Measurements from ENCODE around the gene INPP5B. TPM values are rescaled to one million over a fixed set of nuclear protein-coding genes. Genes with fewer than 3 reads are reported as not detected.

Gene INPP5B
- total and polyA plus RNA-seq, 12 donors = 10.4 to 32.3 (median 20.9) TPM

DNA sequence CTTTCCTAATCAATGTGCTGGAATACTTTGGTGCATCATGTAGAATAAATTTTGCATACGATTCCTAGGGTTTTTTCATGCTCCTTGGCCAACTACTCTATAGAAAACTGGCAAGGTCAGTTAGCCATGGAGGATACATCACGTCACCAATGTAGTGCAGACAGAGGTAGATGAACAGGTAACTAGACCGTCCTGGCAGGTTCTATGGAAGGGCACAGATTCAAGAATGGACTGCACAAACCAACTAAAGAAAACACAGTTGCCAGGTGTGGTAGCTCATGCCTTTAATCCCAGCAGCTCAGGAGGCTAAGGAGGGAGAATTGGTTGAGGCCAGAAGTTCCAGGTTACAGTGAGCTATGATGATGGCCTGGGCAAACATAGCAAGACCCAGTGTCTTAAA is 97.4 kb downstream of the INPP5B start:
- Histone ChIP-seq H3K27me3 (no peaks in the 10 kb centered on the region), H3K4me1 (replicated peaks in 1 of 2) (peaks cover 3 to 60% of the 10 kb centered on the region in 2 donors), H3K4me3 (no peak overlapping the region), H3K9me3 (replicated peaks in 1 of 3) (no peaks in the 10 kb centered on the region), H3K27ac (no peak overlapping the region), H3K36me3 (replicated peaks in 1 of 2) (no peaks in the 10 kb centered on the region)
- DNase-seq = no peak
- intact Hi-C loops (cut with DNase I) = no loop called here
- no peak for TF ChIP-seq POLR2A (IDR thresholded peaks at IDR 0.05)
- TF ChIP-seq, protein P1, sequence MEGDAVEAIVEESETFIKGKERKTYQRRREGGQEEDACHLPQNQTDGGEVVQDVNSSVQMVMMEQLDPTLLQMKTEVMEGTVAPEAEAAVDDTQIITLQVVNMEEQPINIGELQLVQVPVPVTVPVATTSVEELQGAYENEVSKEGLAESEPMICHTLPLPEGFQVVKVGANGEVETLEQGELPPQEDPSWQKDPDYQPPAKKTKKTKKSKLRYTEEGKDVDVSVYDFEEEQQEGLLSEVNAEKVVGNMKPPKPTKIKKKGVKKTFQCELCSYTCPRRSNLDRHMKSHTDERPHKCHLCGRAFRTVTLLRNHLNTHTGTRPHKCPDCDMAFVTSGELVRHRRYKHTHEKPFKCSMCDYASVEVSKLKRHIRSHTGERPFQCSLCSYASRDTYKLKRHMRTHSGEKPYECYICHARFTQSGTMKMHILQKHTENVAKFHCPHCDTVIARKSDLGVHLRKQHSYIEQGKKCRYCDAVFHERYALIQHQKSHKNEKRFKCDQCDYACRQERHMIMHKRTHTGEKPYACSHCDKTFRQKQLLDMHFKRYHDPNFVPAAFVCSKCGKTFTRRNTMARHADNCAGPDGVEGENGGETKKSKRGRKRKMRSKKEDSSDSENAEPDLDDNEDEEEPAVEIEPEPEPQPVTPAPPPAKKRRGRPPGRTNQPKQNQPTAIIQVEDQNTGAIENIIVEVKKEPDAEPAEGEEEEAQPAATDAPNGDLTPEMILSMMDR (IDR thresholded peaks at IDR 0.05) = no peak
- 81 to 97% (median 93%) methylated on average over 3 of the region's 3 CpGs for WGBS, 4 donors

DNA sequence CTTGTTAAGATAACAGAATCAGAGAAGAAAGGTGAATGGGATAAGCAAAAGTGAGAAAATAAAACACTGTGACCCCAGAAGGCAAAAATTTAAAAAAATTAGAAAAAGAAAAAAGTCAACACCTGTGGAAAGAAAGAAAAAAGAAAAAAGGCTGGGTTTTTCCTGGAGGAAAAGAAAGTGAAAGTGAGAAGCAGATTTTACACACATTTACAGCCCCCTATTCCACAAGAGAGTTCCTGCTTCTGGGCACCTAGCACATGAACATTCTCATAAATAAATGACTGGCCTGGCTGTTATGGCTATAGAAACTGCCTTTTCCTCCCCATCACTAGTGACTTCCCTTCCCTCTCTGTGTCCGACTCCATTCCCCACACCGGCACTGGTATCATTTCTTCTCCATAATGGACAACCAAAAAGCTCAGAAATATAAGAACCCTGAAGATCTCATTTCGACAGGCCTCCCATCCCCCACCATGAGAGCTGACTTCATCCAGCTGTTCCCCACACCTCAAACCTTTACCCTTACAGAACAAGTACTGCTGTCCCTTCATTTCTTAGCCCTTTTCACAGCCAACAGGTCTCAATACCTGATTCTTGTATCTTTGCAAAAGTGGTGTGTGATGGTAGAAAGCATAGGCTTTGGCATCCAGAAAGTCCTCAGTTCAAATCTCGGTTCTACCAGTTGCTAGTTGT is 100.1 kb downstream of the INPP5B start:
- H3K4me3 ChIP-seq = no peak overlapping the region
- no peaks in the 10 kb centered on the region for H3K9me3 ChIP-seq (replicated peaks in 1 of 3)
- no peaks in the 10 kb centered on the region for H3K27me3 ChIP-seq
- H3K4me1 ChIP-seq (replicated peaks in 1 of 2) = peaks cover 3 to 44% of the 10 kb centered on the region in 2 donors
- no peak for DNase-seq
- TF ChIP-seq, protein P1 (IDR thresholded peaks at IDR 0.05) = no peak
- TF ChIP-seq POLR2A (IDR thresholded peaks at IDR 0.05) = no peak
- no peaks in the 10 kb centered on the region for H3K36me3 ChIP-seq (replicated peaks in 1 of 2)
- WGBS, 4 donors = 78 to 90% (median 82%) methylated on average over 4 of the region's 4 CpGs
- intact Hi-C loops (cut with DNase I) = no loop called here
- no peak overlapping the region for H3K27ac ChIP-seq

DNA sequence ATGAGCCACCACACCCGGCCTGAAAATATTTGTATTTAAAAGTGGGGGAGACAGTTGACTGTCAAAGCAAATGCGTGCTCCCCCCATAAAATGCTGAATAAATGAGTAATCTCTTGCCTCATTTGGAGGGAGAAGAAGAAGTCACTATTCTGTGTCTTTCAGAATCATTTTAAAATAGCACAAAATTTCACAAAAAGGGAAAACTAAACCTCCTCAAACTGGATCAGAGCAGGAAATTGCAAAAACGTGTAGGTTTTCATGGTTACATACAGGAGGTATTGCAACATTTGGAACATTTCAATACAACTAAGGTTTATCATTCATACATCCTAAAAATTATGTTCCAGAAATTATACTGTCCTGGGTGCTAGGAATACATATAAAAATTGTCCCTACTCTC is 101.1 kb downstream of the INPP5B start:
- Histone ChIP-seq H3K27me3 (no peaks in the 10 kb centered on the region), H3K9me3 (replicated peaks in 1 of 3) (no peaks in the 10 kb centered on the region), H3K4me3 (no peak overlapping the region), H3K27ac (no peak overlapping the region), H3K4me1 (replicated peaks in 1 of 2) (peaks cover 3 to 43% of the 10 kb centered on the region in 2 donors), H3K36me3 (replicated peaks in 1 of 2) (no peaks in the 10 kb centered on the region)
- intact Hi-C loops (cut with DNase I) = no loop called here
- no peak for DNase-seq
- no peak for TF ChIP-seq POLR2A (IDR thresholded peaks at IDR 0.05)
- TF ChIP-seq, protein P1 (IDR thresholded peaks at IDR 0.05) = no peak
- 61 to 79% (median 68%) methylated on average over 3 of the region's 3 CpGs for WGBS, 4 donors

DNA sequence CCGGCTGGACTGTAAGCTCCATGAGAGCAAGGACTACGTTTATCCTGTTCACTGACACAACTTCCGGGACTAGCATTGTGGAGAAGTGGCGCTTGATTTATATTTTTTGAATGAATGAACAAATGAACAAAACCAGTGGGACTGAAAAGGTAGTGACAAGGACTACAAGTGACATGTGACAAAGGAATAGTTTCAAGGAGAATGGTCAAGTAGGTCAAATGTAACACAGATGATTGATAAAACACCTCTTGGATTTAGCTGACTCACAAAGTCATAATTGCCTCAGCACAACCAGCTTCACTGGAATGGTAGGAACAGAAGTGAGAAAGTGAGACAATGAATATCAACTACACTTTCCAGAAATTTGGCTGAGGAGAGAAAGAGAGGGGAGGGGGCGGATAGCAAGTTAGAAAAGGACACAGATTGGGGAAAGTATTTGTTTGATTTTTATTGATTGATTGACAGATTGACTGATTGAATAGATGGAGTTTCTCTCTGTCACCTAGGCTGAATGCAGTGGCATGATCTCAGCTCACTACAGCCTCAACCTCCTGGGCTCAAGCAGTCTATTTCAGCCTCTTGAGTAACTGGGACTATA is 101.7 kb downstream of the INPP5B start:
- WGBS, 4 donors = 87 to 90% (median 89%) methylated on average over 5 of the region's 5 CpGs
- DNase-seq = no peak
- no peaks in the 10 kb centered on the region for H3K27me3 ChIP-seq
- no peak overlapping the region for H3K4me3 ChIP-seq
- no peak overlapping the region for H3K27ac ChIP-seq
- no peak for TF ChIP-seq POLR2A (IDR thresholded peaks at IDR 0.05)
- TF ChIP-seq, protein P1 (IDR thresholded peaks at IDR 0.05) = no peak
- intact Hi-C loops (cut with DNase I) = no loop called here
- peaks cover under 1 to 43% of the 10 kb centered on the region in 2 donors for H3K4me1 ChIP-seq (replicated peaks in 1 of 2)
- H3K36me3 ChIP-seq (replicated peaks in 1 of 2) = peaks cover 0 to 2% of the 10 kb centered on the region in 2 donors
- no peaks in the 10 kb centered on the region for H3K9me3 ChIP-seq (replicated peaks in 1 of 3)

Data from adrenal gland (tissue), 12 donors.